ENCODE results near the gene SEC16A. TPM values are rescaled to one million over a fixed set of nuclear protein-coding genes. Genes with fewer than 3 reads are reported as not detected.
A peak's percentile ranks its signal among the peaks of the same experiment; 100 is the strongest.

The SEC16A gene
- total RNA-seq, 1 experiment from 2014 or later, result 56.4 TPM

- Histone ChIP-seq H3K23me2 (ENCODE audit: insufficient read length, low read depth, low read length, poor library complexity, severe bottlenecking) (no peaks in the 10 kb centered on the region), H2BK15ac (ENCODE audit: low read depth, low read length) (no peak overlapping the region), H2BK5ac (ENCODE audit: insufficient read length, low read length) (no peak overlapping the region), H3K27me3 (ENCODE audit: insufficient read depth, low read length) (no peaks in the 10 kb centered on the region), H3K23ac (ENCODE audit: insufficient read length, low read depth, low read length) (no peak overlapping the region), H4K8ac (replicated peaks; ENCODE audit: insufficient read length, low read depth, low read length) (no peak overlapping the region), H4K20me1 (ENCODE audit: control insufficient read depth, insufficient read depth, insufficient read length) (peaks cover 3% of the 10 kb centered on the region), H2BK20ac (ENCODE audit: low read depth, low read length, poor library complexity, severe bottlenecking) (no peak overlapping the region), H3K56ac (ENCODE audit: insufficient read length, low read depth, low read length) (no peak overlapping the region), H3K9ac (ENCODE audit: extremely low read depth, insufficient read length, low read length) (no peak overlapping the region), H2AK5ac (ENCODE audit: insufficient read length, low read length) (no peak overlapping the region), H4K5ac (ENCODE audit: insufficient read length, low read depth, low read length) (no peak overlapping the region), H3K4ac (ENCODE audit: low read depth, low read length) (no peak overlapping the region), H3K79me2 (ENCODE audit: insufficient read depth, low read length) (no peaks in the 10 kb centered on the region), H3K14ac (ENCODE audit: insufficient read depth, low read length) (no peak overlapping the region), H4K91ac (ENCODE audit: insufficient read length, low read depth, low read length) (no peak overlapping the region), H3K79me1 (ENCODE audit: insufficient read depth, low read depth, low read length, poor library complexity, severe bottlenecking) (no peaks in the 10 kb centered on the region), H3K4me1 (ENCODE audit: insufficient read depth, low read length) (no peaks in the 10 kb centered on the region), H2AFZ (ENCODE audit: low read length) (no peak overlapping the region), H3K27ac (ENCODE audit: insufficient read length, low read depth, low read length) (no peak overlapping the region), H2BK12ac (ENCODE audit: insufficient read length, low read depth, low read length) (no peak overlapping the region), H3K9me3 (ENCODE audit: control insufficient read depth, low read depth, low read length) (no peaks in the 10 kb centered on the region), H3T11ph (ENCODE audit: low read length) (no peak overlapping the region), H3K18ac (ENCODE audit: insufficient read length, low read depth, low read length) (no peak overlapping the region), H2BK120ac (ENCODE audit: low read depth, low read length, poor library complexity, severe bottlenecking) (no peak overlapping the region), H3K4me2 (ENCODE audit: insufficient read depth, insufficient read length, low read length) (no peak overlapping the region)
- Mint-ChIP-seq H3K27ac (peak overlapping the region in 1 of 3 experiments; percentile 61; a peak in 1 of 7 replicates), H3K4me1 (no peaks in the 10 kb centered on the region), H3K36me3 (ENCODE audit: insufficient read depth in 1 of 3, low read depth in 3 of 3) (peaks cover 4 to 61% (median 57%) of the 10 kb centered on the region in 3 experiments; a peak in 6 of 7 replicates), H3K4me3 (no peak overlapping the region), H3K9me3 (no peaks in the 10 kb centered on the region), H3K27me3 (ENCODE audit: low read depth) (no peaks in the 10 kb centered on the region)
- WGBS (ENCODE audit: extremely low coverage, insufficient read length, low lambda C conversion rate), result no CpG with 5 or more reads among the region's 46 CpGs
- no peak for DNase-seq
- TF ChIP-seq, protein P1, sequence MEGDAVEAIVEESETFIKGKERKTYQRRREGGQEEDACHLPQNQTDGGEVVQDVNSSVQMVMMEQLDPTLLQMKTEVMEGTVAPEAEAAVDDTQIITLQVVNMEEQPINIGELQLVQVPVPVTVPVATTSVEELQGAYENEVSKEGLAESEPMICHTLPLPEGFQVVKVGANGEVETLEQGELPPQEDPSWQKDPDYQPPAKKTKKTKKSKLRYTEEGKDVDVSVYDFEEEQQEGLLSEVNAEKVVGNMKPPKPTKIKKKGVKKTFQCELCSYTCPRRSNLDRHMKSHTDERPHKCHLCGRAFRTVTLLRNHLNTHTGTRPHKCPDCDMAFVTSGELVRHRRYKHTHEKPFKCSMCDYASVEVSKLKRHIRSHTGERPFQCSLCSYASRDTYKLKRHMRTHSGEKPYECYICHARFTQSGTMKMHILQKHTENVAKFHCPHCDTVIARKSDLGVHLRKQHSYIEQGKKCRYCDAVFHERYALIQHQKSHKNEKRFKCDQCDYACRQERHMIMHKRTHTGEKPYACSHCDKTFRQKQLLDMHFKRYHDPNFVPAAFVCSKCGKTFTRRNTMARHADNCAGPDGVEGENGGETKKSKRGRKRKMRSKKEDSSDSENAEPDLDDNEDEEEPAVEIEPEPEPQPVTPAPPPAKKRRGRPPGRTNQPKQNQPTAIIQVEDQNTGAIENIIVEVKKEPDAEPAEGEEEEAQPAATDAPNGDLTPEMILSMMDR (conservative IDR thresholded peaks at IDR 0.05), result no peak
Measured at GRCh38 chr9:136511670-136512592, 29.1 kb upstream of the SEC16A start.
